HCT116 (cell line): ENCODE data around the gene CTDSP1. TPM values are rescaled to one million over a fixed set of nuclear protein-coding genes. Genes with fewer than 3 reads are reported as not detected.

Experiments used
- ATAC-seq: fragments of 200-7000 bp; cut with Tn5 transposase; 2 replicates; pipeline ENCODE4 v1.9.1; 2020; ENCODE audit warnings: mild to moderate bottlenecking, moderate library complexity
- BruUV-seq: library from RNA; stranded (reverse); fragments of 400-500 nt; replicated peaks from 2 replicates; lab custom pipeline; 2021; lab: Mats Ljungman, UMichigan
- CTCF ChIA-PET: fragments of 300-600 bp; sonication (Branson Sonifier 250); formaldehyde crosslinking; loops from one replicate; lab custom pipeline; 2021; ENCODE audit warnings: antibody characterized with exemption; lab: Charles Lee
- POLR2A ChIA-PET: fragments of 300-600, 350-600 bp; sonication (Branson Sonifier 250); formaldehyde crosslinking; loops from one replicate; lab custom pipeline; 2021; ENCODE audit warnings: antibody characterized with exemption; lab: Charles Lee
- RAD21 ChIA-PET, 2 experiments: fragments of 300-600 bp; sonication (Branson Sonifier 250); formaldehyde crosslinking; loops; one replicate each; lab custom pipeline; 2023; ENCODE audit warnings: low total read pairs in 2 of 2; ENCODE audit not compliant: uncharacterized antibody in 2 of 2, unreplicated experiment in 2 of 2, low non-redundant PET in 1 of 2; lab: Charles Lee
- DNase-seq: peaks from one replicate; pipeline ENCODE4 v3.0.0-alpha.2; 2010; ENCODE audit warnings: low read depth, low spot score
- H2AFZ ChIP-seq: fragments of 200-600 bp; shearing (Covaris generic), sonication (generic); 2 replicates; pipeline ENCODE4 v1.6.1; 2017; ENCODE audit warnings: low read depth, mixed run types, mixed read lengths, antibody characterized with exemption, low read length; ENCODE audit not compliant: poor library complexity, severe bottlenecking
- H3K27ac ChIP-seq: 2 replicates; pipeline ENCODE4 v1.5.1; 2012; ENCODE audit warnings: low read depth, low read length
- H3K27me3 ChIP-seq: fragments of 200-600 bp; sonication (generic); 2 replicates; pipeline ENCODE4 v1.6.1; 2016; ENCODE audit warnings: mixed run types, low read length, mixed read lengths; ENCODE audit not compliant: insufficient read depth
- H3K36me3 ChIP-seq, 2 experiments: fragments of 200-500 bp in 1 of 2; fragments of 200-600 bp in 1 of 2; sonication (Bioruptor generic) in 1 of 2; sonication (generic) in 1 of 2; 2 replicates each; pipeline versions ENCODE4 v1.5.1 to v1.6.1; 2014 to 2016; ENCODE audit warnings: low read length in 2 of 2, inconsistent platforms in 1 of 2, mixed read lengths in 1 of 2, mixed run types in 1 of 2; ENCODE audit not compliant: insufficient read depth in 2 of 2, control insufficient read depth in 1 of 2
- H3K4me1 ChIP-seq, 2 experiments: fragments of 200-600 bp in 1 of 2; sonication (generic) in 1 of 2; 2 replicates each; pipeline versions ENCODE4 v1.5.1 to v1.6.1; 2012 to 2017; ENCODE audit warnings: low read length in 2 of 2, inconsistent platforms in 1 of 2, mild to moderate bottlenecking in 1 of 2, mixed read lengths in 1 of 2, mixed run types in 1 of 2, moderate library complexity in 1 of 2; ENCODE audit not compliant: insufficient read depth in 2 of 2, control insufficient read depth in 1 of 2
- H3K4me2 ChIP-seq: fragments of 200-600 bp; sonication (generic); 2 replicates; pipeline ENCODE4 v1.6.1; 2017; ENCODE audit warnings: mixed run types, low read length, mixed read lengths
- H3K4me3 ChIP-seq, 2 experiments: fragments of 200-600 bp in 1 of 2; sonication (generic) in 1 of 2; replicated peaks in 1 of 2; 2 replicates each; pipeline ENCODE4 v1.5.1; 2011 to 2016; ENCODE audit warnings: low read length in 2 of 2, control low read depth in 1 of 2, low read depth in 1 of 2, mild to moderate bottlenecking in 1 of 2, mixed read lengths in 1 of 2, mixed run types in 1 of 2
- H3K79me2 ChIP-seq: fragments of 200-600 bp; sonication (generic); 2 replicates; pipeline ENCODE4 v1.6.1; 2017; ENCODE audit warnings: mild to moderate bottlenecking, mixed run types, low read length, moderate library complexity, mixed read lengths; ENCODE audit not compliant: insufficient read depth
- H3K9ac ChIP-seq: fragments of 200-600 bp; sonication (generic); 2 replicates; pipeline ENCODE4 v1.6.1; 2016; ENCODE audit warnings: low read length, mixed read lengths
- H3K9me2 ChIP-seq: fragments of 200-600 bp; sonication (generic), shearing (Covaris generic); 2 replicates; pipeline ENCODE4 v1.6.1; 2017; ENCODE audit warnings: mixed run types, mild to moderate bottlenecking, moderate library complexity; ENCODE audit not compliant: insufficient read depth
- H3K9me3 ChIP-seq, 2 experiments: fragments of 200-500 bp in 1 of 2; fragments of 200-600 bp in 1 of 2; sonication (Bioruptor generic) in 1 of 2; sonication (generic) in 1 of 2; 2 replicates each; pipeline ENCODE4 v1.6.1; 2014 to 2017; ENCODE audit warnings: low read length in 2 of 2, mixed read lengths in 2 of 2, inconsistent platforms in 1 of 2, low read depth in 1 of 2, mild to moderate bottlenecking in 1 of 2, mixed run types in 1 of 2, moderate library complexity in 1 of 2; ENCODE audit not compliant: control insufficient read depth in 1 of 2, insufficient read depth in 1 of 2
- H4K20me1 ChIP-seq: fragments of 200-600 bp; sonication (generic), shearing (Covaris generic); 2 replicates; pipeline ENCODE4 v1.6.1; 2017; ENCODE audit warnings: mixed run types, mild to moderate bottlenecking, moderate library complexity; ENCODE audit not compliant: insufficient read depth
- ATF3 ChIP-seq: IDR thresholded peaks from 2 replicates; pipeline ENCODE4 v1.6.1; 2012
- CBX3 ChIP-seq: IDR thresholded peaks from 2 replicates; pipeline ENCODE4 v1.6.1; 2012; ENCODE audit warnings: low read depth
- FOSL1 ChIP-seq: IDR thresholded peaks from 2 replicates; pipeline ENCODE4 v1.6.1; 2012; ENCODE audit warnings: low read depth
- POLR2A ChIP-seq: IDR thresholded peaks from 2 replicates; pipeline ENCODE4 v1.7.0; 2011; ENCODE audit warnings: borderline replicate concordance; ENCODE audit not compliant: insufficient read depth, insufficient read length; ENCODE audit errors: extremely low read depth
- POLR2AphosphoS5 ChIP-seq: IDR thresholded peaks from 2 replicates; pipeline ENCODE4 v1.6.1; 2011; ENCODE audit warnings: mild to moderate bottlenecking, low read depth, low read length, moderate library complexity
- SRF ChIP-seq: IDR thresholded peaks from 2 replicates; pipeline ENCODE4 v1.6.1; 2012; ENCODE audit warnings: low read depth
- TCF7L2 ChIP-seq: IDR thresholded peaks from 2 replicates; pipeline ENCODE4 v1.7.0; 2011; ENCODE audit warnings: borderline replicate concordance, inconsistent platforms; ENCODE audit not compliant: insufficient read depth, insufficient read length; ENCODE audit errors: extremely low read depth
- YY1 ChIP-seq: IDR thresholded peaks from 2 replicates; pipeline ENCODE4 v1.6.1; 2011; ENCODE audit warnings: low read length, low read depth, moderate library complexity, mild to moderate bottlenecking; ENCODE audit not compliant: insufficient replicate concordance; ENCODE audit errors: extremely low read depth
- ZFX ChIP-seq: fragments of 450-650 bp; IDR thresholded peaks from 2 replicates; pipeline ENCODE4 v1.6.1; 2017
- intact Hi-C: fragments of 100-400 bp; cut with micrococcal nuclease; formaldehyde crosslinking; loops from 2 replicates; pipeline ENCODE4 v1.10.0; 2022
- total RNA-seq: library from RNA; stranded (reverse); gene quantifications from one replicate; pipeline ENCODE4 v1.2.1, GENCODE V29; 2021; ENCODE audit not compliant: unreplicated experiment
- TF ChIP-seq, protein P1 (sequence below): IDR thresholded peaks from 2 replicates; pipeline ENCODE4 v1.6.1; 2011; ENCODE audit warnings: mild to moderate bottlenecking, low read length, moderate library complexity; ENCODE audit not compliant: insufficient replicate concordance; ENCODE audit errors: extremely low read depth

Gene CTDSP1
- total RNA-seq, 1 experiment from 2014 or later, result 90.7 TPM

- ChIA-PET CTCF (interaction anchor here (0.8 to 0.9 kb wide), 2 partner anchors 12 to 28 kb away, joined by 3 to 5 read pairs; partner anchors contain the start of gene CATIP), POLR2A (no interaction called here), RAD21 (no interaction called here)
- Histone ChIP-seq H3K36me3 (no peaks in the 10 kb centered on the region), H2AFZ (no peak overlapping the region), H3K79me2 (no peaks in the 10 kb centered on the region), H3K27ac (no peak overlapping the region), H3K27me3 (no peaks in the 10 kb centered on the region), H3K4me3 (no peak overlapping the region), H3K4me1 (peaks cover 0 to 8% of the 10 kb centered on the region in 2 experiments; a peak in 2 of 4 replicates), H3K9ac (no peak overlapping the region), H4K20me1 (no peaks in the 10 kb centered on the region), H3K9me2 (no peaks in the 10 kb centered on the region), H3K4me2 (peak overlapping the region; percentile 45), H3K9me3 (no peaks in the 10 kb centered on the region)
- intact Hi-C loops, result no loop called here
- BruUV-seq, result no TSS peak
- peak; percentile 67 for ATAC-seq
- DNase-seq, result no peak
- TF ChIP-seq FOSL1, result peak; percentile 32; the same call in 1 of the 2 replicates
- TF ChIP-seq POLR2AphosphoS5, result no peak
These were observed 15.7 kb upstream of the CTDSP1 start for GRCh38 chr2:218383892-218384519.

DNA sequence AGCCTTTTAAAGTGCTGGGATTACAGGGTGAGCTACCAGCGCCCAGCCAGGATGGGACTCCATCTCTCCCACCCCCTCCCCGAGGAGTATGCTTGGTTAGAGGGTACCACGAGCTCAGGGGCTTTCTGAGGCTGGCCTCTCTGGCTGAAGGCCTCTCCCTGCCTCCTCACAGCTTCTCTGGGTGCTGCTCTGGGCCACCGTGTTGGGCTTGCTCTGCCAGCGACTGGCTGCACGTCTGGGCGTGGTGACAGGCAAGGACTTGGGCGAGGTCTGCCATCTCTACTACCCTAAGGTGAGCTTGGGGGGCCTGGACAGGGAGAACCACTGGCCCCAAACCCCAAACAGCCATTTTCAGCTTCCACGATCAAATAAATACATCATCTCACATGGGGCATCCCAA is 14.7 kb upstream of the CTDSP1 start:
- CTCF ChIA-PET, result no interaction called here
- no peak for DNase-seq
- Histone ChIP-seq H3K9me2 (no peaks in the 10 kb centered on the region), H3K79me2 (no peaks in the 10 kb centered on the region), H2AFZ (no peak overlapping the region), H3K36me3 (no peaks in the 10 kb centered on the region), H4K20me1 (no peaks in the 10 kb centered on the region), H3K4me1 (peaks cover 0 to 8% of the 10 kb centered on the region in 2 experiments; a peak in 2 of 4 replicates), H3K27ac (no peak overlapping the region), H3K4me2 (no peak overlapping the region), H3K9ac (no peak overlapping the region), H3K9me3 (no peaks in the 10 kb centered on the region), H3K27me3 (no peaks in the 10 kb centered on the region)
- RAD21 ChIA-PET, result no interaction called here
- BruUV-seq, result no TSS peak
- intact Hi-C loops, result no loop called here
- TF ChIP-seq YY1, result no peak
- no peak for TF ChIP-seq ZFX
- TF ChIP-seq TCF7L2, result no peak
- no peak for TF ChIP-seq POLR2A
- TF ChIP-seq SRF, result no peak
- TF ChIP-seq CBX3, result no peak
- TF ChIP-seq, protein P1, sequence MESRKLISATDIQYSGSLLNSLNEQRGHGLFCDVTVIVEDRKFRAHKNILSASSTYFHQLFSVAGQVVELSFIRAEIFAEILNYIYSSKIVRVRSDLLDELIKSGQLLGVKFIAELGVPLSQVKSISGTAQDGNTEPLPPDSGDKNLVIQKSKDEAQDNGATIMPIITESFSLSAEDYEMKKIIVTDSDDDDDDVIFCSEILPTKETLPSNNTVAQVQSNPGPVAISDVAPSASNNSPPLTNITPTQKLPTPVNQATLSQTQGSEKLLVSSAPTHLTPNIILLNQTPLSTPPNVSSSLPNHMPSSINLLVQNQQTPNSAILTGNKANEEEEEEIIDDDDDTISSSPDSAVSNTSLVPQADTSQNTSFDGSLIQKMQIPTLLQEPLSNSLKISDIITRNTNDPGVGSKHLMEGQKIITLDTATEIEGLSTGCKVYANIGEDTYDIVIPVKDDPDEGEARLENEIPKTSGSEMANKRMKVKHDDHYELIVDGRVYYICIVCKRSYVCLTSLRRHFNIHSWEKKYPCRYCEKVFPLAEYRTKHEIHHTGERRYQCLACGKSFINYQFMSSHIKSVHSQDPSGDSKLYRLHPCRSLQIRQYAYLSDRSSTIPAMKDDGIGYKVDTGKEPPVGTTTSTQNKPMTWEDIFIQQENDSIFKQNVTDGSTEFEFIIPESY, result no peak
- no peak for TF ChIP-seq ATF3
- TF ChIP-seq, all 23 proteins: peak for 0
- ATAC-seq, result no peak
- H3K4me3 ChIP-seq, result no peak overlapping the region
- POLR2A ChIA-PET, result no interaction called here
